ENCODE measurements around the gene SEPTIN12.

DNA sequence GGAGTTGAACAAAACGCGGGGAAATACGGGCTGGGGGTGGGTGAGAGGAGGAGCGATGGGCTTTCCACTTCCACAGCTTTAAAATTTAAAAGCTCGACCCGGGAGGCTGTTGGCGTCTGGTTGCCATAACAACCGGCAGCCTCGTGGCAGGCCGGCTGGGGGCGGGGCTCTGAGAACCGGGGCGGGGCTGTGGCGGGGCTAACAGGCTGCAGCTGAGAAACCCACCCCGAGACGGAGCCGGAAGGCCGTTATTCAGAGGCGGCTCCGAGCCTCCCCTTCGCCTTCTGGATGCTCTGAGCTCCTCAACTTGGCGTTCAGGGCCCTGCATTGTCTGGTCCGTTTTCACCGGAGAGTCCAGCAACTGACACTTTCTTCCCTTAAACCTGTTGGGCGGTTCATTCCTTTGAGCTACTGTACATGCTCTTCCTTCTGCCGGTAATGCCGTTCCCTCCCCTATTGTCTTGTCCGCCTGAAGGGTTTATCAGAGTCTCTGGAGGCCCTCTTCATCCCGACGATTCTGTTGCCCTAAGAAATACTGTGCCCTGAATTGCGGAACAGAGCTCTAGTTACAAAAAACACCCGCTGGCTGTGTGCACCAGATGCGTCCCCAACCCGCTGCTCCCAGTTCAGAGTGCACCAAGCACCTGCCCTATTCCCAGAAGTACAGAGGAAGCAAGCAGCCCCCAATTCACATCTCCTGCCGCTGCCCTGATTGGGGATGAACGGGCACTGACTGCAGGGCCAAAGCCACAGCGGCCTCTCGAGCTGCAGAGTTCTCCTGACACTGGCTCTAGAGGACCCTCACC is 53.2 kb downstream of the SEPTIN12 start:
- TF ChIP-seq, protein P1, sequence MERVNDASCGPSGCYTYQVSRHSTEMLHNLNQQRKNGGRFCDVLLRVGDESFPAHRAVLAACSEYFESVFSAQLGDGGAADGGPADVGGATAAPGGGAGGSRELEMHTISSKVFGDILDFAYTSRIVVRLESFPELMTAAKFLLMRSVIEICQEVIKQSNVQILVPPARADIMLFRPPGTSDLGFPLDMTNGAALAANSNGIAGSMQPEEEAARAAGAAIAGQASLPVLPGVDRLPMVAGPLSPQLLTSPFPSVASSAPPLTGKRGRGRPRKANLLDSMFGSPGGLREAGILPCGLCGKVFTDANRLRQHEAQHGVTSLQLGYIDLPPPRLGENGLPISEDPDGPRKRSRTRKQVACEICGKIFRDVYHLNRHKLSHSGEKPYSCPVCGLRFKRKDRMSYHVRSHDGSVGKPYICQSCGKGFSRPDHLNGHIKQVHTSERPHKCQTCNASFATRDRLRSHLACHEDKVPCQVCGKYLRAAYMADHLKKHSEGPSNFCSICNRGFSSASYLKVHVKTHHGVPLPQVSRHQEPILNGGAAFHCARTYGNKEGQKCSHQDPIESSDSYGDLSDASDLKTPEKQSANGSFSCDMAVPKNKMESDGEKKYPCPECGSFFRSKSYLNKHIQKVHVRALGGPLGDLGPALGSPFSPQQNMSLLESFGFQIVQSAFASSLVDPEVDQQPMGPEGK (CRISPR knock-in tag; IDR thresholded peaks at IDR 0.05; ENCODE audit: borderline replicate concordance): no peak
- TF ChIP-seq ARNTL (CRISPR knock-in tag; IDR thresholded peaks at IDR 0.05; ENCODE audit: borderline replicate concordance, low read depth) (no peak), ZFP30 (CRISPR knock-in tag; IDR thresholded peaks at IDR 0.05) (no peak), ISL1 (CRISPR knock-in tag; IDR thresholded peaks at IDR 0.05) (no peak), ZNF565 (CRISPR knock-in tag; conservative IDR thresholded peaks at IDR 0.05; ENCODE audit: low read depth) (no peak), CSDC2 (CRISPR knock-in tag; IDR thresholded peaks at IDR 0.05) (no peak)
- TF ChIP-seq, protein P2, sequence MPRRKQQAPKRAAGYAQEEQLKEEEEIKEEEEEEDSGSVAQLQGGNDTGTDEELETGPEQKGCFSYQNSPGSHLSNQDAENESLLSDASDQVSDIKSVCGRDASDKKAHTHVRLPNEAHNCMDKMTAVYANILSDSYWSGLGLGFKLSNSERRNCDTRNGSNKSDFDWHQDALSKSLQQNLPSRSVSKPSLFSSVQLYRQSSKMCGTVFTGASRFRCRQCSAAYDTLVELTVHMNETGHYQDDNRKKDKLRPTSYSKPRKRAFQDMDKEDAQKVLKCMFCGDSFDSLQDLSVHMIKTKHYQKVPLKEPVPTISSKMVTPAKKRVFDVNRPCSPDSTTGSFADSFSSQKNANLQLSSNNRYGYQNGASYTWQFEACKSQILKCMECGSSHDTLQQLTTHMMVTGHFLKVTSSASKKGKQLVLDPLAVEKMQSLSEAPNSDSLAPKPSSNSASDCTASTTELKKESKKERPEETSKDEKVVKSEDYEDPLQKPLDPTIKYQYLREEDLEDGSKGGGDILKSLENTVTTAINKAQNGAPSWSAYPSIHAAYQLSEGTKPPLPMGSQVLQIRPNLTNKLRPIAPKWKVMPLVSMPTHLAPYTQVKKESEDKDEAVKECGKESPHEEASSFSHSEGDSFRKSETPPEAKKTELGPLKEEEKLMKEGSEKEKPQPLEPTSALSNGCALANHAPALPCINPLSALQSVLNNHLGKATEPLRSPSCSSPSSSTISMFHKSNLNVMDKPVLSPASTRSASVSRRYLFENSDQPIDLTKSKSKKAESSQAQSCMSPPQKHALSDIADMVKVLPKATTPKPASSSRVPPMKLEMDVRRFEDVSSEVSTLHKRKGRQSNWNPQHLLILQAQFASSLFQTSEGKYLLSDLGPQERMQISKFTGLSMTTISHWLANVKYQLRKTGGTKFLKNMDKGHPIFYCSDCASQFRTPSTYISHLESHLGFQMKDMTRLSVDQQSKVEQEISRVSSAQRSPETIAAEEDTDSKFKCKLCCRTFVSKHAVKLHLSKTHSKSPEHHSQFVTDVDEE (CRISPR knock-in tag; IDR thresholded peaks at IDR 0.05): no peak
